K562 (cell line): ENCODE data around the gene ADD1. TPM values are rescaled to one million over a fixed set of nuclear protein-coding genes. Genes with fewer than 3 reads are reported as not detected.
A peak's percentile ranks its signal among the peaks of the same experiment; 100 is the strongest.

ENCODE experiments used
- CCAR2 ChIP-seq: fragments of 200-400 bp; formaldehyde crosslinking; IDR thresholded peaks from 2 replicates; pipeline ENCODE4 v1.6.1; 2017; ENCODE audit warnings: mild to moderate bottlenecking, low read depth, low read length
- FOXP4 ChIP-seq: sonication (generic); formaldehyde crosslinking; IDR thresholded peaks from 2 replicates; pipeline ENCODE4 v1.8.0; 2022; ENCODE audit warnings: mild to moderate bottlenecking, missing genetic modification reagents, borderline replicate concordance
- GTF2E2 ChIP-seq: fragments of 200-800 bp; sonication (Bioruptor generic); IDR thresholded peaks from 2 replicates; pipeline ENCODE4 v1.6.1; 2016; ENCODE audit warnings: missing genetic modification characterization, missing compliant biosample characterization
- HNRNPL ChIP-seq: fragments of 200-400 bp; formaldehyde crosslinking; IDR thresholded peaks from 2 replicates; pipeline ENCODE4 v1.6.1; 2017; ENCODE audit warnings: low read depth, mild to moderate bottlenecking, low read length
- NKRF ChIP-seq: fragments of 450-650 bp; IDR thresholded peaks from 2 replicates; pipeline ENCODE4 v1.6.1; 2016; ENCODE audit warnings: borderline replicate concordance
- POLR2A ChIP-seq: fragments of 450-650 bp; conservative IDR thresholded peaks from 2 replicates; pipeline ENCODE4 v1.6.1; 2016
- POLR2G ChIP-seq: fragments of 200-400 bp; formaldehyde crosslinking; IDR thresholded peaks from 2 replicates; pipeline ENCODE4 v1.6.1; 2017; ENCODE audit warnings: low read depth, mild to moderate bottlenecking, antibody characterized with exemption, low read length, moderate library complexity
- RBFOX2 ChIP-seq: fragments of 200-400 bp; formaldehyde crosslinking; IDR thresholded peaks from 2 replicates; pipeline ENCODE4 v1.6.1; 2017; ENCODE audit warnings: low read depth, mild to moderate bottlenecking, low read length, moderate library complexity
- RBM22 ChIP-seq: fragments of 200-400 bp; formaldehyde crosslinking; IDR thresholded peaks from 2 replicates; pipeline ENCODE4 v1.6.1; 2018; ENCODE audit warnings: low read length, low read depth; ENCODE audit not compliant: poor library complexity, severe bottlenecking
- STAT5A ChIP-seq: IDR thresholded peaks from 2 replicates; pipeline ENCODE4 v1.6.1; 2012; ENCODE audit warnings: low read length, inconsistent platforms, borderline replicate concordance
- SUPT5H ChIP-seq: fragments of 450-650 bp; IDR thresholded peaks from 2 replicates; pipeline ENCODE4 v1.6.1; 2016
- ZEB2 ChIP-seq: fragments of 450-650 bp; IDR thresholded peaks from 2 replicates; pipeline ENCODE4 v1.6.1; 2016
- polyA plus RNA-seq, 8 experiments: library from polyadenylated mRNA; depleted of rRNA in 4 of 8; stranded (reverse) in 5 of 8; unstranded in 3 of 8; fragments of >200 nt; fragmentation: Nextera tagmentation in 2 of 8; fragmentation: Illumina TruSeq in 1 of 8; extraction: Ambion mirVana in 2 of 8; extraction: Trizol in 1 of 8; gene quantifications; 2 replicates each; pipeline versions ENCODE4 v1.2.1 to v1.2.3, GENCODE V29; 2011 to 2014; ENCODE audit warnings: inconsistent platforms in 1 of 8, missing spikeins in 1 of 8
- total RNA-seq, 7 experiments: library from RNA; depleted of rRNA in 6 of 7; stranded (reverse); fragments of >200 nt in 6 of 7; fragmentation: Illumina TruSeq in 2 of 7; extraction: Trizol in 2 of 7; gene quantifications; 2 replicates each; pipeline versions ENCODE4 v1.2.1 to v1.2.3, GENCODE V29; 2011 to 2021; ENCODE audit warnings: low replicate concordance in 1 of 7

Gene ADD1
- total and polyA plus RNA-seq, 9 of the 15 experiments (the other 6 are each of a cell fraction or from before 2014, with no cell fraction given), result 17.5 to 153 (median 74.0) TPM

GRCh38 chr4:2940267-2941137 is 96.9 kb downstream of the ADD1 start (continued):
- peak; percentile 57; the same call in 1 of the 2 replicates for TF ChIP-seq RBFOX2
- TF ChIP-seq GTF2E2 (tag), result no peak
- TF ChIP-seq NKRF, result no peak
- no peak for TF ChIP-seq HNRNPL
- peak; percentile 49; the same call in 1 of the 2 replicates for TF ChIP-seq POLR2A
- TF ChIP-seq FOXP4 (CRISPR knock-in tag), result no peak
- TF ChIP-seq POLR2G, result peak; percentile 72
- TF ChIP-seq ZEB2, result no peak
- TF ChIP-seq RBM22, result peak; percentile 82
- TF ChIP-seq SUPT5H, result peak; percentile 55
- TF ChIP-seq CCAR2, result no peak
- TF ChIP-seq STAT5A, result no peak
